ENCODE results near the gene GRIN2C.

- no peak for TF ChIP-seq EZH2 (IDR thresholded peaks at IDR 0.05; ENCODE audit: borderline replicate concordance, low read depth, low read length, severe bottlenecking)
- TF ChIP-seq CTCF (IDR thresholded peaks at IDR 0.05; ENCODE audit: borderline replicate concordance, extremely low read depth, low read length, poor library complexity, severe bottlenecking): no peak
Observed at GRCh38 chr17:74799097-74799496, 60.6 kb downstream of the GRIN2C start.

Measured in DND-41 (cell line).